Keratinocyte (primary cell): ENCODE data around the gene GSX1. TPM values are rescaled to one million over a fixed set of nuclear protein-coding genes. Genes with fewer than 3 reads are reported as not detected.
"Not testable (repeated sequence)": the region's sequence is repeated elsewhere in the genome, so short reads cannot be mapped to it uniquely, and the experiment has no call there.

Experiments
- DNase-seq: peaks from one replicate; pipeline ENCODE4 v3.0.0-alpha.2; 2011; ENCODE audit warnings: low read depth, missing footprints, low spot score
- FAIRE-seq: peaks from 2 replicates; lab custom pipeline; 2011; peaks lifted over from hg19 to GRCh38; lab: Jason Lieb, UNC
- H2AFZ ChIP-seq: 2 replicates; pipeline ENCODE4 v1.6.0; 2012; ENCODE audit warnings: low read length, control low read depth, inconsistent platforms; ENCODE audit not compliant: control insufficient read depth
- H3K27ac ChIP-seq: 2 replicates; pipeline ENCODE4 v1.5.1; 2011; ENCODE audit warnings: low read length; ENCODE audit not compliant: control insufficient read depth, insufficient read depth
- H3K27me3 ChIP-seq: 3 replicates; pipeline ENCODE4 v1.6.0; 2011; ENCODE audit warnings: low read length; ENCODE audit not compliant: control insufficient read depth, insufficient read depth; ENCODE audit errors: extremely low read depth
- H3K36me3 ChIP-seq, 2 experiments: 2 replicates in 1 of 2; 3 replicates in 1 of 2; pipeline ENCODE4 v1.5.1; 2011; ENCODE audit warnings: low read length in 2 of 2, mild to moderate bottlenecking in 1 of 2; ENCODE audit not compliant: control insufficient read depth in 2 of 2, insufficient read depth in 2 of 2; ENCODE audit errors: extremely low read depth in 1 of 2
- H3K4me1 ChIP-seq: 3 replicates; pipeline ENCODE4 v1.5.1; 2011; ENCODE audit warnings: low read length; ENCODE audit not compliant: control insufficient read depth, insufficient read depth; ENCODE audit errors: extremely low read depth
- H3K4me2 ChIP-seq: 3 replicates; pipeline ENCODE4 v1.6.0; 2011; ENCODE audit warnings: low read depth, low read length; ENCODE audit not compliant: control insufficient read depth, insufficient read depth; ENCODE audit errors: extremely low read depth
- H3K4me3 ChIP-seq, 3 experiments: fragments of 200-600 bp in 1 of 3; sonication (generic) in 1 of 3; 2 replicates in 2 of 3; 3 replicates in 1 of 3; pipeline ENCODE4 v1.5.1; 2011 to 2016; ENCODE audit warnings: low read length in 3 of 3, mild to moderate bottlenecking in 3 of 3, control low read depth in 2 of 3, inconsistent platforms in 1 of 3, low read depth in 1 of 3, mixed read lengths in 1 of 3, mixed run types in 1 of 3, moderate library complexity in 1 of 3; ENCODE audit not compliant: control insufficient read depth in 2 of 3, insufficient read depth in 2 of 3; ENCODE audit errors: extremely low read depth in 1 of 3
- H3K79me2 ChIP-seq: 2 replicates; pipeline ENCODE4 v1.6.0; 2012; ENCODE audit warnings: low read length; ENCODE audit not compliant: control insufficient read depth, insufficient read depth
- H3K9ac ChIP-seq: 3 replicates; pipeline ENCODE4 v1.6.0; 2011; ENCODE audit warnings: low read length; ENCODE audit not compliant: control insufficient read depth, insufficient read depth; ENCODE audit errors: extremely low read depth
- H3K9me1 ChIP-seq: 3 replicates; pipeline ENCODE4 v1.6.0; 2011; ENCODE audit warnings: low read length; ENCODE audit not compliant: control insufficient read depth, insufficient read depth; ENCODE audit errors: extremely low read depth
- H3K9me3 ChIP-seq: 2 replicates; pipeline ENCODE4 v1.5.1; 2012; ENCODE audit warnings: low read depth, low read length; ENCODE audit not compliant: control insufficient read depth
- H4K20me1 ChIP-seq: 3 replicates; pipeline ENCODE4 v1.6.0; 2011; ENCODE audit warnings: low read length; ENCODE audit not compliant: control insufficient read depth, insufficient read depth; ENCODE audit errors: extremely low read depth
- CTCF ChIP-seq, 3 experiments: IDR thresholded peaks in 1 of 3; conservative IDR thresholded peaks in 1 of 3; optimal IDR thresholded peaks in 1 of 3; 2 replicates in 2 of 3; 3 replicates in 1 of 3; pipeline versions ENCODE3 to v1.5.1; 2011; ENCODE audit warnings: low read length in 3 of 3, mild to moderate bottlenecking in 3 of 3, moderate library complexity in 2 of 3, control low read depth in 1 of 3, inconsistent platforms in 1 of 3; ENCODE audit not compliant: insufficient read depth in 2 of 3; ENCODE audit errors: extremely low read depth in 1 of 3
- EZH2 ChIP-seq: IDR thresholded peaks from one replicate; pipeline ENCODE4 v1.6.1; 2012; ENCODE audit warnings: inconsistent platforms, mild to moderate bottlenecking, low read length, moderate library complexity
- dilution Hi-C: fragments of 300-500 bp; cut with MboI; formaldehyde crosslinking; loops from one replicate; pipeline ENCODE4 v1.7.0; 2020; ENCODE audit warnings: low sequenced_read_pairs; ENCODE audit not compliant: extremely low pct_ligation_motif_present
- polyA plus RNA-seq, 5 experiments: library from polyadenylated mRNA; depleted of rRNA in 3 of 5; stranded (reverse) in 3 of 5; stranded (forward) in 1 of 5; unstranded in 1 of 5; fragments of >200 nt; gene quantifications; 1 replicate in 1 of 5; 2 replicates in 3 of 5; 3 replicates in 1 of 5; pipeline versions ENCODE4 v1.2.1 to v1.2.3, GENCODE V29; 2011 to 2012; ENCODE audit warnings: missing spikeins in 2 of 5, low read depth in 1 of 5, low replicate concordance in 1 of 5

GSX1 gene
- polyA plus RNA-seq, 1 donor (not counting 4 experiments of a cell fraction or from before 2014, with no cell fraction given), result not detected

- no peak overlapping the region for H3K4me3 ChIP-seq
- no peak for FAIRE-seq
- H3K4me2 ChIP-seq, result no peak overlapping the region
- H3K36me3 ChIP-seq, result no peaks in the 10 kb centered on the region
- no peaks in the 10 kb centered on the region for H3K9me1 ChIP-seq
- H3K27me3 ChIP-seq, result peaks cover 8% of the 10 kb centered on the region
- DNase-seq, result no peak
- dilution Hi-C loops, result no loop called here
- no peak overlapping the region for H2AFZ ChIP-seq
- no peaks in the 10 kb centered on the region for H4K20me1 ChIP-seq
- no peaks in the 10 kb centered on the region for H3K79me2 ChIP-seq
- no peak overlapping the region for H3K9ac ChIP-seq
- no peaks in the 10 kb centered on the region for H3K9me3 ChIP-seq
- peaks cover 18% of the 10 kb centered on the region for H3K4me1 ChIP-seq
- TF ChIP-seq CTCF (optimal IDR thresholded peaks at IDR 0.05 in 1 of 3, IDR thresholded peaks at IDR 0.05 in 1 of 3, conservative IDR thresholded peaks at IDR 0.05 in 1 of 3; ENCODE audit: extremely low read depth in 1 of 3, insufficient read depth in 2 of 3, low read length in 3 of 3), result no peak
- TF ChIP-seq EZH2, result no peak
- no peak overlapping the region for H3K27ac ChIP-seq
Observed at GRCh38 chr13:27813826-27814225, 21.5 kb downstream of the GSX1 start.

- H3K4me2 ChIP-seq, H3K36me3 ChIP-seq, H3K27ac ChIP-seq, DNase-seq, H3K9ac ChIP-seq, H2AFZ ChIP-seq, dilution Hi-C loops, H3K4me3 ChIP-seq, H3K9me3 ChIP-seq, H4K20me1 ChIP-seq, H3K9me1 ChIP-seq, FAIRE-seq, H3K79me2 ChIP-seq, H3K4me1 ChIP-seq: not testable (repeated sequence)
- H3K27me3 ChIP-seq, result peaks cover 38% of the 10 kb centered on the region
Observed at GRCh38 chr13:27817832-27818231, 25.5 kb downstream of the GSX1 start.
